ENCODE results near the gene PCGF1. TPM values are rescaled to one million over a fixed set of nuclear protein-coding genes. Genes with fewer than 3 reads are reported as not detected.

Gene PCGF1
- total RNA-seq, 1 experiment from 2014 or later: 28.1 TPM

- Histone ChIP-seq H3K9ac (ENCODE audit: extremely low read depth, insufficient read length, low read length) (no peak overlapping the region), H2BK12ac (ENCODE audit: insufficient read length, low read depth, low read length) (no peak overlapping the region), H4K20me1 (ENCODE audit: control insufficient read depth, insufficient read depth, insufficient read length) (no peaks in the 10 kb centered on the region), H3K79me1 (ENCODE audit: insufficient read depth, low read depth, low read length, poor library complexity, severe bottlenecking) (no peaks in the 10 kb centered on the region), H3K4ac (ENCODE audit: low read depth, low read length) (no peak overlapping the region), H2AK5ac (ENCODE audit: insufficient read length, low read length) (no peak overlapping the region), H3K27me3 (ENCODE audit: insufficient read depth, low read length) (peaks cover 65% of the 10 kb centered on the region), H2AFZ (ENCODE audit: low read length) (no peak overlapping the region), H3K23me2 (ENCODE audit: insufficient read length, low read depth, low read length, poor library complexity, severe bottlenecking) (peaks cover 25% of the 10 kb centered on the region), H3K23ac (ENCODE audit: insufficient read length, low read depth, low read length) (no peak overlapping the region), H3K14ac (ENCODE audit: insufficient read depth, low read length) (no peak overlapping the region), H4K91ac (ENCODE audit: insufficient read length, low read depth, low read length) (no peak overlapping the region), H3K56ac (ENCODE audit: insufficient read length, low read depth, low read length) (no peak overlapping the region), H4K8ac (replicated peaks; ENCODE audit: insufficient read length, low read depth, low read length) (no peak overlapping the region), H3K18ac (ENCODE audit: insufficient read length, low read depth, low read length) (no peak overlapping the region), H3K9me3 (ENCODE audit: control insufficient read depth, low read depth, low read length) (no peaks in the 10 kb centered on the region), H3T11ph (ENCODE audit: low read length) (no peak overlapping the region), H3K27ac (ENCODE audit: insufficient read length, low read depth, low read length) (no peak overlapping the region), H2BK120ac (ENCODE audit: low read depth, low read length, poor library complexity, severe bottlenecking) (no peak overlapping the region), H4K5ac (ENCODE audit: insufficient read length, low read depth, low read length) (no peak overlapping the region), H2BK20ac (ENCODE audit: low read depth, low read length, poor library complexity, severe bottlenecking) (no peak overlapping the region), H2BK15ac (ENCODE audit: low read depth, low read length) (no peak overlapping the region), H3K4me2 (ENCODE audit: insufficient read depth, insufficient read length, low read length) (peak overlapping the region; percentile 59), H3K4me1 (ENCODE audit: insufficient read depth, low read length) (no peaks in the 10 kb centered on the region), H2BK5ac (ENCODE audit: insufficient read length, low read length) (no peak overlapping the region), H3K79me2 (ENCODE audit: insufficient read depth, low read length) (no peaks in the 10 kb centered on the region)
- peaks cover 79% of the 10 kb centered on the region for H3K27me3 Mint-ChIP-seq (ENCODE audit: low read depth)
- H3K36me3 Mint-ChIP-seq (ENCODE audit: insufficient read depth in 1 of 3, low read depth in 3 of 3): peaks cover 16 to 25% (median 22%) of the 10 kb centered on the region in 3 experiments
- no peak overlapping the region for H3K27ac Mint-ChIP-seq
- H3K4me1 Mint-ChIP-seq: peaks cover 32 to 43% of the 10 kb centered on the region in 2 experiments
- peak overlapping the region; percentile 75 to 82 for H3K4me3 Mint-ChIP-seq
- peaks cover 0 to 2% of the 10 kb centered on the region in 2 experiments; a peak in 2 of 5 replicates for H3K9me3 Mint-ChIP-seq
- no CpG with 5 or more reads among the region's 19 CpGs for WGBS (ENCODE audit: extremely low coverage, insufficient read length, low lambda C conversion rate)
- TF ChIP-seq CTCF (conservative IDR thresholded peaks at IDR 0.05): no peak
- no peak for DNase-seq
Measured at GRCh38 chr2:74496997-74497776, 10.3 kb downstream of the PCGF1 start.

All from H9 (cell line).